GM12878 (cell line): ENCODE measurements around the gene MCMBP. TPM values are rescaled to one million over a fixed set of nuclear protein-coding genes. Genes with fewer than 3 reads are reported as not detected.
"Not testable (repeated sequence)": the region's sequence is repeated elsewhere in the genome, so short reads cannot be mapped to it uniquely, and the experiment has no call there.

ENCODE experiments used
- ATAC-seq: fragments of 200-7000 bp; cut with Tn5 transposase; 3 replicates; pipeline ENCODE4 v1.9.1; 2020; ENCODE audit warnings: mild to moderate bottlenecking, moderate library complexity
- BruUV-seq: library from RNA; stranded (reverse); fragments of 400-500 nt; replicated peaks from 2 replicates; lab custom pipeline; 2021; lab: Mats Ljungman, UMichigan
- CTCF ChIA-PET: fragments of 300-600 bp; sonication (Branson Sonifier 250); formaldehyde crosslinking; extraction: SDS; loops from one replicate; lab custom pipeline; 2021; ENCODE audit warnings: inconsistent platforms; lab: Yijun Ruan, JAX
- POLR2A ChIA-PET: fragments of 350-600 bp; formaldehyde crosslinking; extraction: SDS; loops from one replicate; lab custom pipeline; 2021; ENCODE audit warnings: inconsistent platforms; lab: Charles Lee
- RAD21 ChIA-PET: fragments of 300-600 bp; sonication (Branson Sonifier 250); formaldehyde crosslinking; loops from one replicate; lab custom pipeline; 2023; ENCODE audit warnings: antibody characterized with exemption; ENCODE audit not compliant: unreplicated experiment; lab: Charles Lee
- SMC1A ChIA-PET: fragments of 300-600 bp; sonication (Branson Sonifier 250); formaldehyde crosslinking; loops from one replicate; lab custom pipeline; 2023; ENCODE audit not compliant: unreplicated experiment, uncharacterized antibody; lab: Charles Lee
- DNase-seq: peaks from one replicate; pipeline ENCODE4 v3.0.0-alpha.2; 2011; ENCODE audit warnings: low read depth, low spot score
- FAIRE-seq: peaks from 3 replicates; lab custom pipeline; 2011; peaks lifted over from hg19 to GRCh38; lab: Jason Lieb, UNC
- H2AFZ ChIP-seq: 2 replicates; pipeline ENCODE4 v1.6.0; 2011; ENCODE audit warnings: low read depth, low read length, control low read depth; ENCODE audit not compliant: control insufficient read depth
- H3K27ac ChIP-seq: 2 replicates; pipeline ENCODE4 v1.5.1; 2011; ENCODE audit warnings: control low read depth; ENCODE audit not compliant: control insufficient read depth, insufficient read depth
- H3K27me3 ChIP-seq, 2 experiments: replicated peaks in 1 of 2; 2 replicates each; pipeline versions ENCODE4 v1.6.0 to v1.6.1; 2011; ENCODE audit warnings: low read length in 1 of 2; ENCODE audit not compliant: control insufficient read depth in 2 of 2, insufficient read depth in 2 of 2
- H3K36me3 ChIP-seq, 2 experiments: 2 replicates each; pipeline ENCODE4 v1.5.1; 2011; ENCODE audit warnings: low read length in 1 of 2; ENCODE audit not compliant: control insufficient read depth in 2 of 2, insufficient read depth in 2 of 2
- H3K4me1 ChIP-seq: 2 replicates; pipeline ENCODE4 v1.6.1; 2011; ENCODE audit warnings: mild to moderate bottlenecking, low read length, moderate library complexity, mixed read lengths; ENCODE audit not compliant: control insufficient read depth, insufficient read depth
- H3K4me2 ChIP-seq: 2 replicates; pipeline ENCODE4 v1.6.0; 2011; ENCODE audit warnings: control low read depth; ENCODE audit not compliant: control insufficient read depth, insufficient read depth
- H3K4me3 ChIP-seq: fragments of 200-600 bp; sonication (generic); 2 replicates; pipeline ENCODE4 v1.5.1; 2016
- H3K79me2 ChIP-seq: 2 replicates; pipeline ENCODE4 v1.6.0; 2011; ENCODE audit warnings: low read length; ENCODE audit not compliant: control insufficient read depth, insufficient read depth
- H3K9ac ChIP-seq: 2 replicates; pipeline ENCODE4 v1.8.0; 2011; ENCODE audit warnings: low read length, control low read depth, mixed read lengths; ENCODE audit not compliant: control insufficient read depth, insufficient read depth
- H3K9me3 ChIP-seq: replicated peaks from 3 replicates; pipeline ENCODE4 v1.5.1; 2011; ENCODE audit warnings: mild to moderate bottlenecking, low read length; ENCODE audit not compliant: control insufficient read depth, insufficient read depth
- H4K20me1 ChIP-seq: 2 replicates; pipeline ENCODE4 v1.6.0; 2011; ENCODE audit not compliant: control insufficient read depth, insufficient read depth
- CBFB ChIP-seq: IDR thresholded peaks from 2 replicates; pipeline ENCODE4 v1.6.1; 2016; ENCODE audit warnings: antibody characterized with exemption, low read depth
- CEBPB ChIP-seq, 2 experiments: fragments of 150-350 bp in 1 of 2; IDR thresholded peaks; 2 replicates each; pipeline ENCODE4 v1.6.1; 2012 to 2014; ENCODE audit warnings: low read depth in 2 of 2, low read length in 2 of 2, borderline replicate concordance in 1 of 2, inconsistent platforms in 1 of 2
- ESRRA ChIP-seq: IDR thresholded peaks from 2 replicates; pipeline ENCODE4 v1.6.1; 2012; ENCODE audit warnings: mild to moderate bottlenecking, low read length, improper control_type of control experiment
- ETV6 ChIP-seq, 2 experiments: fragments of 450-650 bp in 1 of 2; IDR thresholded peaks in 1 of 2; conservative IDR thresholded peaks in 1 of 2; 2 replicates each; pipeline ENCODE4 v1.6.1; 2014; ENCODE audit warnings: antibody characterized with exemption in 1 of 2, borderline replicate concordance in 1 of 2, low read depth in 1 of 2, mild to moderate bottlenecking in 1 of 2, moderate library complexity in 1 of 2
- LARP7 ChIP-seq: fragments of 450-650 bp; IDR thresholded peaks from 2 replicates; pipeline ENCODE4 v1.6.1; 2017; ENCODE audit warnings: mild to moderate bottlenecking
- NRF1 ChIP-seq: conservative IDR thresholded peaks from 2 replicates; pipeline ENCODE4 v1.6.1; 2011; ENCODE audit warnings: mild to moderate bottlenecking, low read depth, low read length, improper control_type of control experiment
- RUNX3 ChIP-seq: IDR thresholded peaks from 2 replicates; pipeline ENCODE4 v1.6.1; 2012; ENCODE audit warnings: low read length, inconsistent platforms
- SMAD5 ChIP-seq: IDR thresholded peaks from 2 replicates; pipeline ENCODE4 v1.6.1; 2016; ENCODE audit warnings: antibody characterized with exemption, low read depth
- SUPT20H ChIP-seq: IDR thresholded peaks from 2 replicates; pipeline ENCODE4 v1.6.1; 2011; ENCODE audit warnings: low read depth, mild to moderate bottlenecking, low read length, moderate library complexity, borderline replicate concordance; ENCODE audit not compliant: control insufficient read depth
- WRNIP1 ChIP-seq: IDR thresholded peaks from 2 replicates; pipeline ENCODE4 v1.6.1; 2011; ENCODE audit warnings: low read depth, low read length, improper control_type of control experiment, borderline replicate concordance
- ZNF24 ChIP-seq: fragments of 450-650 bp; IDR thresholded peaks from 2 replicates; pipeline ENCODE4 v1.6.1; 2017; ENCODE audit warnings: antibody characterized with exemption, mild to moderate bottlenecking
- WGBS: methylation state at CpG from one replicate; pipeline ENCODE4 v1.1.6; 2016; ENCODE audit warnings: low lambda C conversion rate; ENCODE audit not compliant: insufficient replicate concordance, insufficient coverage; ENCODE audit errors: missing lambda C conversion rate; 5-methylcytosine and 5-hydroxymethylcytosine counted together
- in situ Hi-C: fragments of 300-500 bp; cut with MboI; formaldehyde crosslinking; loops from 9 replicates; pipeline ENCODE4 v1.14.3; 2018; ENCODE audit warnings: mixed read lengths
- intact Hi-C: fragments of 100-400 bp; cut with micrococcal nuclease; formaldehyde crosslinking; loops from one replicate; pipeline ENCODE4 v1.14.2; 2022; ENCODE audit not compliant: unreplicated experiment
- polyA plus RNA-seq, 11 experiments: library from polyadenylated mRNA; depleted of rRNA in 4 of 11; unstranded in 6 of 11; stranded (reverse) in 5 of 11; fragments of >200 nt; fragmentation: Nextera tagmentation in 4 of 11; fragmentation: Illumina TruSeq in 1 of 11; extraction: Ambion mirVana in 4 of 11; extraction: Trizol in 1 of 11; gene quantifications; 1 replicate in 1 of 11; 2 replicates in 10 of 11; pipeline versions ENCODE4 v1.2.1 to v1.2.3, GENCODE V29; 2011 to 2016; ENCODE audit warnings: inconsistent platforms in 2 of 11, missing spikeins in 2 of 11, low read depth in 1 of 11
- total RNA-seq, 4 experiments: library from RNA; depleted of rRNA in 3 of 4; stranded (reverse); fragments of >200 nt in 3 of 4; fragmentation: Illumina TruSeq in 1 of 4; extraction: Trizol in 1 of 4; gene quantifications; 2 replicates each; pipeline versions ENCODE4 v1.2.1 to v1.2.3, GENCODE V29; 2013 to 2021

Gene MCMBP
- total and polyA plus RNA-seq, 10 of the 15 experiments (the other 5 are each of a cell fraction or from before 2014, with no cell fraction given): 7.6 to 93.1 (median 75.7) TPM

DNA sequence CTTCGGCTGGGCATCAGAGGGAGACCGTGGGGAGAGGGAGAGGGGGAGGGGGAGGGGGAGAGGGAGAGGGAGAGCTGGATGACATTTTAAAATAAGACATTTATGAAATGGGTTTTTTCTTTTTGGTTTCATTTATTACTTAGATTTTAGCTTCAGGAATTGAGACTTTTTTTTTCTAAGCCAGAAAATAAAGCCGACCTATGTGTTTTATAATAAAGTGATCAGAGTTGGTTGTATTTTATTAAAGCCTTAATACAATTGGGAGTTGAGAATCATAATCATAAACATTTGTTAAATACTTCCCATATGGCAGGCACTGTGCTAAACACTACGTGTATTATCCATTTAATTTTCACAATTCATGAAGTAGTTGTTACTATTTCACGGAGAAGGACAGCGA, 76.6 kb downstream of the MCMBP start:
- ATAC-seq: no peak
- RAD21 ChIA-PET: no interaction called here
- no peak for DNase-seq
- no peak for FAIRE-seq
- Histone ChIP-seq H2AFZ (no peak overlapping the region), H4K20me1 (no peaks in the 10 kb centered on the region), H3K4me2 (no peak overlapping the region), H3K79me2 (no peaks in the 10 kb centered on the region), H3K27me3 (no peaks in the 10 kb centered on the region), H3K27ac (no peak overlapping the region), H3K4me1 (no peaks in the 10 kb centered on the region), H3K9me3 (no peaks in the 10 kb centered on the region), H3K4me3 (no peak overlapping the region), H3K36me3 (peaks cover 0 to 3% of the 10 kb centered on the region in 2 experiments; a peak in 2 of 4 replicates), H3K9ac (no peak overlapping the region)
- WGBS: 95% methylated on average over 4 of the region's 6 CpGs
- SMC1A ChIA-PET: no interaction called here
- TF ChIP-seq ZNF24 (no peak), LARP7 (no peak), CEBPB (IDR thresholded peaks at IDR 0.05; ENCODE audit: borderline replicate concordance in 1 of 2, low read depth in 2 of 2, low read length in 2 of 2) (no peak), SMAD5 (no peak), RUNX3 (no peak), ETV6 (conservative IDR thresholded peaks at IDR 0.05 in 1 of 2, IDR thresholded peaks at IDR 0.05 in 1 of 2; ENCODE audit: borderline replicate concordance in 1 of 2, low read depth in 1 of 2) (no peak), NRF1 (no peak), ESRRA (no peak), WRNIP1 (no peak), SUPT20H (no peak), CBFB (no peak)
- intact Hi-C loops (no loop called here), in situ Hi-C loops (no loop called here)
- CTCF ChIA-PET: interaction anchor here (0.6 kb wide), 1 partner anchor 201 kb away, joined by 4 read pairs; no protein-coding TSS in a partner anchor
- no TSS peak for BruUV-seq
- POLR2A ChIA-PET: no interaction called here

DNA sequence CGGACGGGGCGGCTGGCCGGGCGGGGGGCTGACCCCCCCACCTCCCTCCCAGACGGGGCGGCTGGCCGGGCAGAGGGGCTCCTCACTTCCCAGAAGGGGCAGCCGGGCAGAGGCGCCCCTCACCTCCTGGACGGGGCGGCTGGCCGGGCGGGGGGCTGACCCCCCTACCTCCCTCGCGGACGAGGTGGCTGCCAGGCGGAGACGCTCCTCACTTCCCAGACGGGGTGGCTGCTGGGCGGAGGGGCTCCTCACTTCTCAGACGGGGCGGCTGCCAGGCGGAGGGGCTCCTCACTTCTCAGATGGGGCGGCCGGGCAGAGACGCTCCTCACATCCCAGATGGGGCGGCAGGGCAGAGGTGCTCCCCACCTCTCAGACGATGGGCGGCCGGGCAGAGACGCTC, 77.5 kb downstream of the MCMBP start:
- H2AFZ ChIP-seq, POLR2A ChIA-PET, H3K79me2 ChIP-seq, RAD21 ChIA-PET, H3K9me3 ChIP-seq, H3K36me3 ChIP-seq, ATAC-seq, BruUV-seq, intact Hi-C loops, H3K27me3 ChIP-seq, SMC1A ChIA-PET, DNase-seq, H3K27ac ChIP-seq, H3K4me3 ChIP-seq, in situ Hi-C loops, FAIRE-seq, H3K4me1 ChIP-seq, H3K4me2 ChIP-seq, H3K9ac ChIP-seq, CTCF ChIA-PET, H4K20me1 ChIP-seq: not testable (repeated sequence)
- 91% methylated on average over 13 of the region's 32 CpGs for WGBS
